SK-N-SH (cell line): ENCODE results near the gene ZNF335. TPM values are rescaled to one million over a fixed set of nuclear protein-coding genes. Genes with fewer than 3 reads are reported as not detected.
A peak's percentile ranks its signal among the peaks of the same experiment; 100 is the strongest.

Experiments
- CTCF ChIA-PET: fragments of 300-600, 350-600 bp; formaldehyde crosslinking; extraction: SDS; loops from one replicate; lab custom pipeline; 2021; lab: Yijun Ruan, JAX
- POLR2A ChIA-PET: fragments of 350-600 bp; sonication (Branson Sonifier 250); formaldehyde crosslinking; extraction: SDS; loops from one replicate; lab custom pipeline; 2020; ENCODE audit warnings: antibody characterized with exemption, inconsistent platforms; lab: Yijun Ruan, JAX
- DNase-seq: peaks from one replicate; pipeline ENCODE4 v3.0.0; 2012
- H2AFZ ChIP-seq: fragments of 200-600 bp; sonication (generic); 2 replicates; pipeline ENCODE4 v1.8.1; 2016; ENCODE audit warnings: antibody characterized with exemption, mild to moderate bottlenecking, low read depth
- H3F3A ChIP-seq: fragments of 200-600 bp; sonication (generic); replicated peaks from 2 replicates; pipeline ENCODE3; 2016; ENCODE audit warnings: antibody characterized with exemption, mild to moderate bottlenecking; ENCODE audit not compliant: insufficient read depth
- H3K27ac ChIP-seq, 2 experiments: fragments of 200-500 bp in 1 of 2; fragments of 200-600 bp in 1 of 2; sonication (Bioruptor generic) in 1 of 2; sonication (generic), shearing (Covaris generic) in 1 of 2; 2 replicates each; pipeline versions ENCODE4 v1.5.1 to v1.6.1; 2014 to 2016; ENCODE audit warnings: low read depth in 2 of 2, inconsistent platforms in 1 of 2, low read length in 1 of 2, mild to moderate bottlenecking in 1 of 2, mixed read lengths in 1 of 2
- H3K27me3 ChIP-seq: fragments of 200-600 bp; sonication (generic), shearing (Covaris generic); 2 replicates; pipeline ENCODE4 v1.6.1; 2016; ENCODE audit warnings: mixed run types; ENCODE audit not compliant: insufficient read depth
- H3K36me3 ChIP-seq, 2 experiments: fragments of 200-500 bp in 1 of 2; fragments of 200-600 bp in 1 of 2; sonication (Bioruptor generic) in 1 of 2; sonication (generic) in 1 of 2; replicated peaks in 1 of 2; 2 replicates each; pipeline versions ENCODE3 to v1.5.1; 2014 to 2016; ENCODE audit warnings: low read length in 1 of 2, mild to moderate bottlenecking in 1 of 2; ENCODE audit not compliant: insufficient read depth in 2 of 2, control insufficient read depth in 1 of 2
- H3K4me1 ChIP-seq, 2 experiments: fragments of 200-500 bp in 1 of 2; fragments of 200-600 bp in 1 of 2; sonication (Bioruptor generic) in 1 of 2; sonication (generic), shearing (Covaris generic) in 1 of 2; 2 replicates each; pipeline versions ENCODE4 v1.5.1 to v1.6.1; 2014 to 2016; ENCODE audit warnings: low read depth in 1 of 2, low read length in 1 of 2, mixed run types in 1 of 2; ENCODE audit not compliant: insufficient read depth in 2 of 2, control insufficient read depth in 1 of 2
- H3K4me2 ChIP-seq: fragments of 200-600 bp; sonication (generic), shearing (Covaris generic); 2 replicates; pipeline ENCODE4 v1.6.1; 2017; ENCODE audit warnings: mixed run types
- H3K4me3 ChIP-seq, 2 experiments: fragments of 200-500 bp in 1 of 2; fragments of 200-600 bp in 1 of 2; sonication (Bioruptor generic) in 1 of 2; sonication (generic), shearing (Covaris generic) in 1 of 2; 2 replicates each; pipeline versions ENCODE4 v1.5.1 to v1.8.1; 2014 to 2016; ENCODE audit warnings: low read depth in 2 of 2, inconsistent platforms in 1 of 2, low read length in 1 of 2, mild to moderate bottlenecking in 1 of 2, mixed read lengths in 1 of 2, moderate library complexity in 1 of 2
- H3K79me2 ChIP-seq: fragments of 200-600 bp; sonication (generic); 2 replicates; pipeline ENCODE4 v1.8.1; 2017; ENCODE audit warnings: mild to moderate bottlenecking; ENCODE audit not compliant: insufficient read depth
- H3K9ac ChIP-seq: fragments of 200-600 bp; sonication (generic); 2 replicates; pipeline ENCODE4 v1.6.1; 2017; ENCODE audit warnings: mixed run types
- H3K9me2 ChIP-seq: fragments of 200-600 bp; sonication (generic); 2 replicates; pipeline ENCODE4 v1.6.1; 2017; ENCODE audit warnings: mixed run types
- H3K9me3 ChIP-seq: fragments of 200-600 bp; sonication (generic); 2 replicates; pipeline ENCODE4 v1.6.1; 2017; ENCODE audit warnings: mixed run types, mild to moderate bottlenecking, moderate library complexity
- H4K20me1 ChIP-seq: fragments of 200-600 bp; sonication (generic); 2 replicates; pipeline ENCODE4 v1.6.1; 2017; ENCODE audit warnings: mild to moderate bottlenecking, mixed run types; ENCODE audit not compliant: insufficient read depth
- EP300 ChIP-seq, 2 experiments: IDR thresholded peaks; 2 replicates each; pipeline versions ENCODE4 v1.4.0 to v1.6.1; 2012; ENCODE audit warnings: borderline replicate concordance in 1 of 2, low read depth in 1 of 2, low read length in 1 of 2
- FOSL2 ChIP-seq: IDR thresholded peaks from 2 replicates; pipeline ENCODE4 v1.4.0; 2012; ENCODE audit warnings: low read depth, mild to moderate bottlenecking, moderate library complexity, borderline replicate concordance
- MEF2A ChIP-seq: IDR thresholded peaks from 2 replicates; pipeline ENCODE4 v1.4.0; 2012; ENCODE audit warnings: low read depth, borderline replicate concordance
- NFIC ChIP-seq: IDR thresholded peaks from 2 replicates; pipeline ENCODE4 v1.4.0; 2012; ENCODE audit warnings: borderline replicate concordance
- RAD21 ChIP-seq: IDR thresholded peaks from 2 replicates; pipeline ENCODE4 v1.6.1; 2012; ENCODE audit warnings: mild to moderate bottlenecking, low read length
- RXRA ChIP-seq: IDR thresholded peaks from 2 replicates; pipeline ENCODE4 v1.4.0; 2012; ENCODE audit warnings: low read depth, mild to moderate bottlenecking, borderline replicate concordance
- SMC3 ChIP-seq: IDR thresholded peaks from 2 replicates; pipeline ENCODE4 v1.6.1; 2012; ENCODE audit warnings: low read depth, low read length, improper control_type of control experiment
- TEAD4 ChIP-seq: IDR thresholded peaks from 2 replicates; pipeline ENCODE4 v1.4.0; 2012; ENCODE audit warnings: mild to moderate bottlenecking, borderline replicate concordance; ENCODE audit not compliant: insufficient read depth
- WGBS: methylation state at CpG from one replicate; pipeline ENCODE4 v1.1.6; 2017; ENCODE audit warnings: low lambda C conversion rate; 5-methylcytosine and 5-hydroxymethylcytosine counted together
- polyA plus RNA-seq, 3 experiments: library from polyadenylated mRNA; depleted of rRNA; stranded (reverse); fragments of >200 nt; gene quantifications; 2 replicates each; pipeline ENCODE4 v1.2.3, GENCODE V29; 2012
- TF ChIP-seq, protein P1 (sequence below): fragments of 200-600 bp; sonication (generic); IDR thresholded peaks from 2 replicates; pipeline ENCODE4 v1.6.1; 2017; ENCODE audit warnings: antibody characterized with exemption, mild to moderate bottlenecking, moderate library complexity
- TF ChIP-seq, protein P2 (sequence below): IDR thresholded peaks from 2 replicates; pipeline ENCODE4 v1.6.1; 2012; ENCODE audit warnings: mild to moderate bottlenecking, low read depth, low read length, moderate library complexity
- TF ChIP-seq, protein P3 (sequence below): fragments of 150-350 bp; IDR thresholded peaks from 2 replicates; pipeline ENCODE4 v1.6.1; 2017; ENCODE audit warnings: antibody characterized with exemption, low read length, low read depth, borderline replicate concordance
- TF ChIP-seq, protein P4 (sequence below): IDR thresholded peaks from 2 replicates; pipeline ENCODE4 v1.4.0; 2012; ENCODE audit warnings: low read depth

The ZNF335 gene
- polyA plus RNA-seq, 1 of the 3 experiments (the other 2 are of a cell fraction) = 11.7 TPM

DNA sequence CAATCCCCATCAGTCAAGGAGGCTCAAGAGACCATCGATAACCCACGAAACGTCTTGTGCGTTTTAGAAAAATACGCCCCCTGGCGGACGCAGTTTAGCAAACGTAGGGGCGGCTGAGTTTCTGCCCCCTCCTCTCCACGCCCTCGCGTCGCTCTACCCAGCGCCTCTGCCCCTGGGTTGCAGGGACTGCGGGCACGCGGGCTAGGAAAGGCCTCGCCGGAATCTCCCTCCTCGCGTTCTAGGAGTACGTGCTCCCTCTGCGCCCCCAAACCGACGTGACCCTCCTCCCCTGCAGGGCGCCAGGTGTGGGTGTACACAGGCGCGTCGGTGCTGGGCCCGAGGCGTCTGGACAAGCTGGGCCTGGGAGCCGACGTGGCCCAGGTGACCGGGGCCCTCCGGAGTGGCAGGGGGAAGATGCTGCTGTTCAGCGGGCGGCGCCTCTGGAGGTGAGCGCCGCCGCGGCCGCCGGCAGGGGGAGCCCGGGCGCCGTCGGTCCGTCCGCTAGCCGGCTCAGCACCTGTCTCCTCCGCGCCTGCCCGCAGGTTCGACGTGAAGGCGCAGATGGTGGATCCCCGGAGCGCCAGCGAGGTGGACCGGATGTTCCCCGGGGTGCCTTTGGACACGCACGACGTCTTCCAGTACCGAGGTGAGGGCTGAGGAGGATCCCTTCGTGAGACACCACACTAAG lies 42.0 kb upstream of the ZNF335 start:
- TF ChIP-seq SMC3 (peak; percentile 24; the same call in 1 of the 2 replicates), RAD21 (peak; percentile 57)
- TF ChIP-seq, protein P1, sequence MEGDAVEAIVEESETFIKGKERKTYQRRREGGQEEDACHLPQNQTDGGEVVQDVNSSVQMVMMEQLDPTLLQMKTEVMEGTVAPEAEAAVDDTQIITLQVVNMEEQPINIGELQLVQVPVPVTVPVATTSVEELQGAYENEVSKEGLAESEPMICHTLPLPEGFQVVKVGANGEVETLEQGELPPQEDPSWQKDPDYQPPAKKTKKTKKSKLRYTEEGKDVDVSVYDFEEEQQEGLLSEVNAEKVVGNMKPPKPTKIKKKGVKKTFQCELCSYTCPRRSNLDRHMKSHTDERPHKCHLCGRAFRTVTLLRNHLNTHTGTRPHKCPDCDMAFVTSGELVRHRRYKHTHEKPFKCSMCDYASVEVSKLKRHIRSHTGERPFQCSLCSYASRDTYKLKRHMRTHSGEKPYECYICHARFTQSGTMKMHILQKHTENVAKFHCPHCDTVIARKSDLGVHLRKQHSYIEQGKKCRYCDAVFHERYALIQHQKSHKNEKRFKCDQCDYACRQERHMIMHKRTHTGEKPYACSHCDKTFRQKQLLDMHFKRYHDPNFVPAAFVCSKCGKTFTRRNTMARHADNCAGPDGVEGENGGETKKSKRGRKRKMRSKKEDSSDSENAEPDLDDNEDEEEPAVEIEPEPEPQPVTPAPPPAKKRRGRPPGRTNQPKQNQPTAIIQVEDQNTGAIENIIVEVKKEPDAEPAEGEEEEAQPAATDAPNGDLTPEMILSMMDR = peak; percentile 67
- TF ChIP-seq, protein P2, sequence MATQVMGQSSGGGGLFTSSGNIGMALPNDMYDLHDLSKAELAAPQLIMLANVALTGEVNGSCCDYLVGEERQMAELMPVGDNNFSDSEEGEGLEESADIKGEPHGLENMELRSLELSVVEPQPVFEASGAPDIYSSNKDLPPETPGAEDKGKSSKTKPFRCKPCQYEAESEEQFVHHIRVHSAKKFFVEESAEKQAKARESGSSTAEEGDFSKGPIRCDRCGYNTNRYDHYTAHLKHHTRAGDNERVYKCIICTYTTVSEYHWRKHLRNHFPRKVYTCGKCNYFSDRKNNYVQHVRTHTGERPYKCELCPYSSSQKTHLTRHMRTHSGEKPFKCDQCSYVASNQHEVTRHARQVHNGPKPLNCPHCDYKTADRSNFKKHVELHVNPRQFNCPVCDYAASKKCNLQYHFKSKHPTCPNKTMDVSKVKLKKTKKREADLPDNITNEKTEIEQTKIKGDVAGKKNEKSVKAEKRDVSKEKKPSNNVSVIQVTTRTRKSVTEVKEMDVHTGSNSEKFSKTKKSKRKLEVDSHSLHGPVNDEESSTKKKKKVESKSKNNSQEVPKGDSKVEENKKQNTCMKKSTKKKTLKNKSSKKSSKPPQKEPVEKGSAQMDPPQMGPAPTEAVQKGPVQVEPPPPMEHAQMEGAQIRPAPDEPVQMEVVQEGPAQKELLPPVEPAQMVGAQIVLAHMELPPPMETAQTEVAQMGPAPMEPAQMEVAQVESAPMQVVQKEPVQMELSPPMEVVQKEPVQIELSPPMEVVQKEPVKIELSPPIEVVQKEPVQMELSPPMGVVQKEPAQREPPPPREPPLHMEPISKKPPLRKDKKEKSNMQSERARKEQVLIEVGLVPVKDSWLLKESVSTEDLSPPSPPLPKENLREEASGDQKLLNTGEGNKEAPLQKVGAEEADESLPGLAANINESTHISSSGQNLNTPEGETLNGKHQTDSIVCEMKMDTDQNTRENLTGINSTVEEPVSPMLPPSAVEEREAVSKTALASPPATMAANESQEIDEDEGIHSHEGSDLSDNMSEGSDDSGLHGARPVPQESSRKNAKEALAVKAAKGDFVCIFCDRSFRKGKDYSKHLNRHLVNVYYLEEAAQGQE = no peak
- WGBS = 55% methylated on average over 38 of the region's 67 CpGs
- no peak overlapping the region for H3K9ac ChIP-seq
- no peak overlapping the region for H2AFZ ChIP-seq
- H3K4me1 ChIP-seq = peaks cover 0 to 6% of the 10 kb centered on the region in 2 experiments; a peak in 1 of 4 replicates
- no peaks in the 10 kb centered on the region for H3K36me3 ChIP-seq
- no peaks in the 10 kb centered on the region for H3F3A ChIP-seq
- DNase-seq = peak; percentile 84
- H3K4me3 ChIP-seq = peak overlapping the region in 1 of 2 experiments; percentile 41; a peak in 2 of 4 replicates
- no peaks in the 10 kb centered on the region for H3K9me2 ChIP-seq
- H3K79me2 ChIP-seq = no peaks in the 10 kb centered on the region
- no peaks in the 10 kb centered on the region for H3K9me3 ChIP-seq
- H3K27ac ChIP-seq = no peak overlapping the region
- H3K4me2 ChIP-seq = no peak overlapping the region
- no peaks in the 10 kb centered on the region for H4K20me1 ChIP-seq
- ChIA-PET POLR2A (no interaction called here), CTCF (interaction anchor here (0.6 to 5.0 kb wide), 32 partner anchors 8 to 375 kb away, joined by 3 to 61 read pairs (median 4); partner anchors contain the start of gene SLC12A5)
- H3K27me3 ChIP-seq = no peaks in the 10 kb centered on the region

DNA sequence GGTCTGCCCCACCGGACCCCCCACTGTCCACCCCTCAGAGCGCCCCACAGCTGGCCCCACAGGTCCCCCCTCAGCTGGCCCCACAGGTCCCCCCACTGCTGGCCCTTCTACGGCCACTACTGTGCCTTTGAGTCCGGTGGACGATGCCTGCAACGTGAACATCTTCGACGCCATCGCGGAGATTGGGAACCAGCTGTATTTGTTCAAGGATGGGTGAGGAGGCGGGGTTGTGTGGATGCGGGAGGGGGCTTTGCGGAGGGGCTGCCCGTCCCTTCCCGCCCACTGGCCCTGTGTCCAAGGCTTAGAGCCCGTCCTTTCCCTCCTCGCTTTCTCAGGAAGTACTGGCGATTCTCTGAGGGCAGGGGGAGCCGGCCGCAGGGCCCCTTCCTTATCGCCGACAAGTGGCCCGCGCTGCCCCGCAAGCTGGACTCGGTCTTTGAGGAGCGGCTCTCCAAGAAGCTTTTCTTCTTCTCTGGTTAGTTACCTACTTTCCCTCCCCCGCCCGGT lies 41.4 kb upstream of the ZNF335 start:
- no peaks in the 10 kb centered on the region for H3K79me2 ChIP-seq
- H3F3A ChIP-seq = no peaks in the 10 kb centered on the region
- H3K4me1 ChIP-seq = peaks cover 4 to 6% of the 10 kb centered on the region in 2 experiments; a peak in 2 of 4 replicates
- WGBS = 78% methylated on average over 13 of the region's 29 CpGs
- H3K9me3 ChIP-seq = no peaks in the 10 kb centered on the region
- H2AFZ ChIP-seq = no peak overlapping the region
- H3K36me3 ChIP-seq = no peaks in the 10 kb centered on the region
- H3K27me3 ChIP-seq = no peaks in the 10 kb centered on the region
- peak overlapping the region in 1 of 2 experiments; percentile 41; a peak in 1 of 4 replicates for H3K4me3 ChIP-seq
- no peaks in the 10 kb centered on the region for H3K9me2 ChIP-seq
- POLR2A ChIA-PET = no interaction called here
- peak; percentile 46 for DNase-seq
- CTCF ChIA-PET = interaction anchor here (0.6 to 5.0 kb wide), 25 partner anchors 11 to 335 kb away, joined by 3 to 61 read pairs (median 5); partner anchors contain the start of gene SLC12A5
- no peak overlapping the region for H3K4me2 ChIP-seq
- H4K20me1 ChIP-seq = no peaks in the 10 kb centered on the region
- H3K9ac ChIP-seq = no peak overlapping the region
- H3K27ac ChIP-seq = no peak overlapping the region
- no peak for TF ChIP-seq TEAD4
- TF ChIP-seq FOSL2 = no peak
- no peak for TF ChIP-seq SMC3
- TF ChIP-seq RAD21 = no peak
- TF ChIP-seq EP300 (IDR thresholded peaks at IDR 0.05; ENCODE audit: borderline replicate concordance in 1 of 2, low read depth in 1 of 2, low read length in 1 of 2) = no peak
- no peak for TF ChIP-seq RXRA
- TF ChIP-seq, protein P2 = no peak
- TF ChIP-seq, protein P3, sequence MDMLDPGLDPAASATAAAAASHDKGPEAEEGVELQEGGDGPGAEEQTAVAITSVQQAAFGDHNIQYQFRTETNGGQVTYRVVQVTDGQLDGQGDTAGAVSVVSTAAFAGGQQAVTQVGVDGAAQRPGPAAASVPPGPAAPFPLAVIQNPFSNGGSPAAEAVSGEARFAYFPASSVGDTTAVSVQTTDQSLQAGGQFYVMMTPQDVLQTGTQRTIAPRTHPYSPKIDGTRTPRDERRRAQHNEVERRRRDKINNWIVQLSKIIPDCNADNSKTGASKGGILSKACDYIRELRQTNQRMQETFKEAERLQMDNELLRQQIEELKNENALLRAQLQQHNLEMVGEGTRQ = no peak
- no peak for TF ChIP-seq MEF2A
- TF ChIP-seq, protein P4, sequence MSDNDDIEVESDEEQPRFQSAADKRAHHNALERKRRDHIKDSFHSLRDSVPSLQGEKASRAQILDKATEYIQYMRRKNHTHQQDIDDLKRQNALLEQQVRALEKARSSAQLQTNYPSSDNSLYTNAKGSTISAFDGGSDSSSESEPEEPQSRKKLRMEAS = no peak
- TF ChIP-seq NFIC = no peak
